HepG2 (cell line): ENCODE data around the gene KANK4.

ENCODE experiments used
- EP300 ChIP-seq, 3 experiments: sonication (generic) in 1 of 3; formaldehyde crosslinking in 1 of 3; IDR thresholded peaks; 2 replicates each; pipeline versions ENCODE4 v1.5.1 to v1.6.1; 2011 to 2020; ENCODE audit warnings: low read depth in 2 of 3, low read length in 2 of 3, borderline replicate concordance in 1 of 3, improper control_type of control experiment in 1 of 3, mild to moderate bottlenecking in 1 of 3, missing genetic modification reagents in 1 of 3, moderate library complexity in 1 of 3
- GATAD2A ChIP-seq: IDR thresholded peaks from 2 replicates; pipeline ENCODE4 v1.6.1; 2016
- GTF3A ChIP-seq: sonication (generic); formaldehyde crosslinking; conservative IDR thresholded peaks from 2 replicates; pipeline ENCODE4 v1.4.0; 2020; ENCODE audit warnings: mild to moderate bottlenecking, missing genetic modification reagents
- HMG20B ChIP-seq: conservative IDR thresholded peaks from 2 replicates; pipeline ENCODE4 v1.6.1; 2016; ENCODE audit warnings: missing genetic modification reagents, missing compliant biosample characterization
- KDM5B ChIP-seq: sonication (generic); formaldehyde crosslinking; IDR thresholded peaks from 2 replicates; pipeline ENCODE4 v1.4.0; 2020; ENCODE audit warnings: missing genetic modification reagents, mild to moderate bottlenecking, borderline replicate concordance
- MAZ ChIP-seq, 2 experiments: sonication (generic) in 1 of 2; formaldehyde crosslinking in 1 of 2; IDR thresholded peaks; 2 replicates each; pipeline versions ENCODE4 v1.5.0 to v1.6.1; 2012 to 2020; ENCODE audit warnings: low read depth in 2 of 2, mild to moderate bottlenecking in 2 of 2, borderline replicate concordance in 1 of 2, improper control_type of control experiment in 1 of 2, low read length in 1 of 2, missing genetic modification reagents in 1 of 2, moderate library complexity in 1 of 2
- NR2F6 ChIP-seq, 2 experiments: IDR thresholded peaks; 2 replicates each; pipeline ENCODE4 v1.6.1; 2016; ENCODE audit warnings: antibody characterized with exemption in 1 of 2, mild to moderate bottlenecking in 1 of 2
- SIN3B ChIP-seq: fragments of 150-350 bp; IDR thresholded peaks from 2 replicates; pipeline ENCODE4 v1.6.1; 2014; ENCODE audit warnings: low read length
- SMAD9 ChIP-seq: sonication (generic); formaldehyde crosslinking; IDR thresholded peaks from 2 replicates; pipeline ENCODE4 v1.5.1; 2020; ENCODE audit warnings: mild to moderate bottlenecking, missing genetic modification reagents
- ZNF205 ChIP-seq: IDR thresholded peaks from 2 replicates; pipeline ENCODE4 v1.6.1; 2018; ENCODE audit warnings: missing biosample characterization, missing genetic modification reagents
- ZNF326 ChIP-seq: sonication (generic); formaldehyde crosslinking; IDR thresholded peaks from 2 replicates; pipeline ENCODE4 v1.4.0; 2020; ENCODE audit warnings: missing genetic modification reagents, borderline replicate concordance
- TF ChIP-seq, protein P1 (sequence below): sonication (generic); formaldehyde crosslinking; IDR thresholded peaks from 2 replicates; pipeline ENCODE4 v1.4.0; 2020; ENCODE audit warnings: mild to moderate bottlenecking, missing genetic modification reagents
- TF ChIP-seq, protein P2 (sequence below): sonication (generic); formaldehyde crosslinking; IDR thresholded peaks from 2 replicates; pipeline ENCODE4 v1.5.0; 2020; ENCODE audit warnings: mild to moderate bottlenecking, missing genetic modification reagents, moderate library complexity
- TF ChIP-seq, protein P3 (sequence below): sonication (generic); formaldehyde crosslinking; conservative IDR thresholded peaks from 2 replicates; pipeline ENCODE4 v1.4.0; 2020; ENCODE audit warnings: missing genetic modification reagents

DNA sequence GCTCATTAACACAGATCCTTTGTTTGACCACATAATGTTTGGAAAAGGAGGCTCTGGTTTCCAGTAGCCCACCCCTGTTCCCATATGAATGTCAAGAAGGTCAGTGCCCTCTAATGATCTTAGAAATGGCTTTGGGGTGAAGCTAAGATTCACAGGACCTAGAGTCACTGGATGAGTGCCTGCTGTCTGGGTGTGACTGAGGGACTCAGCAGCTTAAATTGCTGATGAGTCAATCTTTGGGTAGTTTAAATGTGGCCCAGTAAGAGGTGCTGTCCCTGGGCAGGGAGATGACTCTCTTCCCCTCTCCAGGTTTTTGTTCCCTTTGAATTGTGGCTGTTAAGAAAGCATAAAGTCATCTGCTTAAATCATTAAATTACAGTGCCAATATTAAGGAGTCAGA lies 74.0 kb downstream of the KANK4 start:
- TF ChIP-seq, protein P1, sequence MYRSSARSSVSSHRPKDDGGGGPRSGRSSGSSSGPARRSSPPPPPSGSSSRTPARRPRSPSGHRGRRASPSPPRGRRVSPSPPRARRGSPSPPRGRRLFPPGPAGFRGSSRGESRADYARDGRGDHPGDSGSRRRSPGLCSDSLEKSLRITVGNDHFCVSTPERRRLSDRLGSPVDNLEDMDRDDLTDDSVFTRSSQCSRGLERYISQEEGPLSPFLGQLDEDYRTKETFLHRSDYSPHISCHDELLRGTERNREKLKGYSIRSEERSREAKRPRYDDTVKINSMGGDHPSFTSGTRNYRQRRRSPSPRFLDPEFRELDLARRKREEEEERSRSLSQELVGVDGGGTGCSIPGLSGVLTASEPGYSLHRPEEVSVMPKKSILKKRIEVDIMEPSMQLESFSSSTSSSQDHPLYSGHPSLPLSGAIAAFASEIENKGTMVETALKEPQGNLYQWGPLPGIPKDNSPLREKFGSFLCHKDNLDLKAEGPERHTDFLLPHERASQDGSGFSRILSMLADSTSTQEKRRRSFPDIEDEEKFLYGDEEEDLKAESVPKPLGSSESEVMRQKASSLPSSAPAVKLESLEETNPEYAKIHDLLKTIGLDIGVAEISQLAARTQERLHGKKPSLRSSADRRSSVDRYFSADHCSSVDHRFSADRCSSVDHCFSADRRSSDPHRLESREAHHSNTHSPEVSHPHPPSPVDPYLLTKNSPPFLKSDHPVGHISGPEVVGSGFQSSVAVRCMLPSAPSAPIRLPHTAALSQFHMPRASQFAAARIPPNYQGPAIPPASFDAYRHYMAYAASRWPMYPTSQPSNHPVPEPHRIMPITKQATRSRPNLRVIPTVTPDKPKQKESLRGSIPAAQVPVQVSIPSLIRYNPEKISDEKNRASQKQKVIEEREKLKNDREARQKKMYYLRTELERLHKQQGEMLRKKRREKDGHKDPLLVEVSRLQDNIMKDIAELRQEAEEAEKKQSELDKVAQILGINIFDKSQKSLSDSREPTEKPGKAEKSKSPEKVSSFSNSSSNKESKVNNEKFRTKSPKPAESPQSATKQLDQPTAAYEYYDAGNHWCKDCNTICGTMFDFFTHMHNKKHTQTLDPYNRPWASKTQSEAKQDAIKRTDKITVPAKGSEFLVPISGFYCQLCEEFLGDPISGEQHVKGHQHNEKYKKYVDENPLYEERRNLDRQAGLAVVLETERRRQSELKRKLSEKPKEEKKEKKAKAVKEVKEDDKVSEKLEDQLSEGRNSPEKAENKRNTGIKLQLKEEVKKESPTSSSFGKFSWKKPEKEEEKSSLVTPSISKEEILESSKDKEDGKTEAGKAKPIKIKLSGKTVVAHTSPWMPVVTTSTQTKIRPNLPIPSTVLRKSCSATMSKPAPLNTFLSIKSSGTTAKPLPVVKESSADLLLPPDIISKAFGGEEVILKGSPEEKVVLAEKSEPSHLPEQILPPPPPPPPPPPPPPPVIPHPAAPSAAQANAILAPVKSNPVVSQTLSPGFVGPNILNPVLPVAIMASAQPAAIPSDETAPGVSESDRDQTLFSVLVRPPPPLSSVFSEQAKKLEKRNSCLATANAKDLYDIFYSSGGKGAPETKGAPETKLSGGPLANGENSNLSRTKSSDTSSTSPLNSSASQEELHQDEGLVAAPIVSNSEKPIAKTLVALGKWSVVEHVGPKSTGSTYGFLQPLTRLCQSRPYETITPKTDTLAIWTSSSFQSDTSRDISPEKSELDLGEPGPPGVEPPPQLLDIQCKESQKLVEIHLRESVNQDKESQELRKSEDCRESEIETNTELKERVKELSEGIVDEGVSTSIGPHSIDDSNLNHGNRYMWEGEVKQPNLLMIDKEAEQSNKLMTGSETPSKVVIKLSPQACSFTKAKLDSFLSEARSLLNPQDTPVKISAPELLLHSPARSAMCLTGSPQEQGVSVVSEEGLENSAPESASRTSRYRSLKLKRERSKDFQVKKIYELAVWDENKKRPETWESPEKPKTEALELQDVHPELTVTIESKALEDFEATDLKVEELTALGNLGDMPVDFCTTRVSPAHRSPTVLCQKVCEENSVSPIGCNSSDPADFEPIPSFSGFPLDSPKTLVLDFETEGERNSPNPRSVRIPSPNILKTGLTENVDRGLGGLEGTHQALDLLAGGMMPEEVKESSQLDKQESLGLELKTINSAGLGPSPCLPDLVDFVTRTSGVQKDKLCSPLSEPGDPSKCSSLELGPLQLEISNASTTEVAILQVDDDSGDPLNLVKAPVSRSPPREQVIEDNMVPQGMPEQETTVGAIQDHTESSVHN (CRISPR knock-in tag), result no peak
- TF ChIP-seq GATAD2A (CRISPR knock-in tag), result no peak
- TF ChIP-seq KDM5B, result no peak
- TF ChIP-seq SMAD9 (CRISPR knock-in tag), result no peak
- no peak for TF ChIP-seq HMG20B
- TF ChIP-seq, protein P2, sequence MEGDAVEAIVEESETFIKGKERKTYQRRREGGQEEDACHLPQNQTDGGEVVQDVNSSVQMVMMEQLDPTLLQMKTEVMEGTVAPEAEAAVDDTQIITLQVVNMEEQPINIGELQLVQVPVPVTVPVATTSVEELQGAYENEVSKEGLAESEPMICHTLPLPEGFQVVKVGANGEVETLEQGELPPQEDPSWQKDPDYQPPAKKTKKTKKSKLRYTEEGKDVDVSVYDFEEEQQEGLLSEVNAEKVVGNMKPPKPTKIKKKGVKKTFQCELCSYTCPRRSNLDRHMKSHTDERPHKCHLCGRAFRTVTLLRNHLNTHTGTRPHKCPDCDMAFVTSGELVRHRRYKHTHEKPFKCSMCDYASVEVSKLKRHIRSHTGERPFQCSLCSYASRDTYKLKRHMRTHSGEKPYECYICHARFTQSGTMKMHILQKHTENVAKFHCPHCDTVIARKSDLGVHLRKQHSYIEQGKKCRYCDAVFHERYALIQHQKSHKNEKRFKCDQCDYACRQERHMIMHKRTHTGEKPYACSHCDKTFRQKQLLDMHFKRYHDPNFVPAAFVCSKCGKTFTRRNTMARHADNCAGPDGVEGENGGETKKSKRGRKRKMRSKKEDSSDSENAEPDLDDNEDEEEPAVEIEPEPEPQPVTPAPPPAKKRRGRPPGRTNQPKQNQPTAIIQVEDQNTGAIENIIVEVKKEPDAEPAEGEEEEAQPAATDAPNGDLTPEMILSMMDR (CRISPR knock-in tag), result no peak
- no peak for TF ChIP-seq SIN3B
- no peak for TF ChIP-seq GTF3A (CRISPR knock-in tag)
- TF ChIP-seq ZNF205, result no peak
- TF ChIP-seq, protein P3, sequence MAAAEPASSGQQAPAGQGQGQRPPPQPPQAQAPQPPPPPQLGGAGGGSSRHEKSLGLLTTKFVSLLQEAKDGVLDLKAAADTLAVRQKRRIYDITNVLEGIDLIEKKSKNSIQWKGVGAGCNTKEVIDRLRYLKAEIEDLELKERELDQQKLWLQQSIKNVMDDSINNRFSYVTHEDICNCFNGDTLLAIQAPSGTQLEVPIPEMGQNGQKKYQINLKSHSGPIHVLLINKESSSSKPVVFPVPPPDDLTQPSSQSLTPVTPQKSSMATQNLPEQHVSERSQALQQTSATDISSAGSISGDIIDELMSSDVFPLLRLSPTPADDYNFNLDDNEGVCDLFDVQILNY, result no peak
- TF ChIP-seq NR2F6 (IDR thresholded peaks at IDR 0.05), result no peak
- TF ChIP-seq NR2F6 (CRISPR knock-in tag; IDR thresholded peaks at IDR 0.05), result no peak
- no peak for TF ChIP-seq EP300 (IDR thresholded peaks at IDR 0.05; ENCODE audit: low read depth in 2 of 2, low read length in 2 of 2)
- no peak for TF ChIP-seq EP300 (CRISPR knock-in tag; IDR thresholded peaks at IDR 0.05; ENCODE audit: borderline replicate concordance)
- TF ChIP-seq MAZ (IDR thresholded peaks at IDR 0.05; ENCODE audit: borderline replicate concordance, low read depth, low read length), result no peak
- no peak for TF ChIP-seq MAZ (CRISPR knock-in tag; IDR thresholded peaks at IDR 0.05; ENCODE audit: low read depth)
- TF ChIP-seq ZNF326 (CRISPR knock-in tag), result no peak
